K562 (cell line): ENCODE results near the gene ADIPOR2. TPM values are rescaled to one million over a fixed set of nuclear protein-coding genes. Genes with fewer than 3 reads are reported as not detected.

Experiments used
- BRD4 ChIP-seq: fragments of 200-600 bp; sonication (generic); IDR thresholded peaks from 2 replicates; pipeline ENCODE4 v1.6.1; 2017; ENCODE audit warnings: inconsistent platforms
- HDAC2 ChIP-seq: fragments of 450-650 bp; IDR thresholded peaks from 2 replicates; pipeline ENCODE4 v1.6.1; 2016; ENCODE audit warnings: mild to moderate bottlenecking
- KDM1A ChIP-seq, 2 experiments: fragments of 450-650 bp; IDR thresholded peaks; 2 replicates each; pipeline ENCODE4 v1.6.1; 2016; ENCODE audit warnings: mild to moderate bottlenecking in 2 of 2
- POLR2AphosphoS2 ChIP-seq: IDR thresholded peaks from 2 replicates; pipeline ENCODE4 v1.6.1; 2012; ENCODE audit warnings: low read length, improper control_type of control experiment
- REST ChIP-seq, 2 experiments: fragments of 450-650 bp; formaldehyde crosslinking in 1 of 2; IDR thresholded peaks; 2 replicates each; pipeline versions ENCODE4 v1.4.0 to v1.6.1; 2014 to 2020; ENCODE audit warnings: mild to moderate bottlenecking in 2 of 2, borderline replicate concordance in 1 of 2, low read depth in 1 of 2
- ZBTB40 ChIP-seq, 2 experiments: fragments of 450-650 bp in 1 of 2; sonication (generic) in 1 of 2; formaldehyde crosslinking in 1 of 2; IDR thresholded peaks; 2 replicates each; pipeline versions ENCODE4 v1.7.1 to v1.9.0; 2016 to 2022; ENCODE audit warnings: inconsistent platforms in 1 of 2, mild to moderate bottlenecking in 1 of 2, missing genetic modification reagents in 1 of 2
- ZNF436 ChIP-seq: fragments of 250-450, 450-650 bp; sonication (Bioruptor Pico); formaldehyde crosslinking; IDR thresholded peaks from 2 replicates; pipeline ENCODE4 v1.7.0; 2020; ENCODE audit warnings: mild to moderate bottlenecking
- polyA plus RNA-seq, 8 experiments: library from polyadenylated mRNA; depleted of rRNA in 4 of 8; stranded (reverse) in 5 of 8; unstranded in 3 of 8; fragments of >200 nt; fragmentation: Nextera tagmentation in 2 of 8; fragmentation: Illumina TruSeq in 1 of 8; extraction: Ambion mirVana in 2 of 8; extraction: Trizol in 1 of 8; gene quantifications; 2 replicates each; pipeline versions ENCODE4 v1.2.1 to v1.2.3, GENCODE V29; 2011 to 2014; ENCODE audit warnings: inconsistent platforms in 1 of 8, missing spikeins in 1 of 8
- total RNA-seq, 7 experiments: library from RNA; depleted of rRNA in 6 of 7; stranded (reverse); fragments of >200 nt in 6 of 7; fragmentation: Illumina TruSeq in 2 of 7; extraction: Trizol in 2 of 7; gene quantifications; 2 replicates each; pipeline versions ENCODE4 v1.2.1 to v1.2.3, GENCODE V29; 2011 to 2021; ENCODE audit warnings: low replicate concordance in 1 of 7

ADIPOR2 gene
- total and polyA plus RNA-seq, 9 of the 15 experiments (the other 6 are each of a cell fraction or from before 2014, with no cell fraction given): 10.9 to 63.5 (median 46.0) TPM

- TF ChIP-seq REST (IDR thresholded peaks at IDR 0.05; ENCODE audit: borderline replicate concordance): peak; percentile 30; the same call in 1 of the 2 replicates
- no peak for TF ChIP-seq REST (CRISPR knock-in tag; IDR thresholded peaks at IDR 0.05; ENCODE audit: low read depth)
- peak in 1 of 2 experiments; percentile 39; a peak in 1 of 4 replicates for TF ChIP-seq KDM1A (IDR thresholded peaks at IDR 0.05)
- TF ChIP-seq HDAC2: peak; percentile 81
- TF ChIP-seq ZNF436 (CRISPR knock-in tag): no peak
- no peak for TF ChIP-seq BRD4
- no peak for TF ChIP-seq POLR2AphosphoS2
- TF ChIP-seq ZBTB40 (IDR thresholded peaks at IDR 0.05): peak; percentile 40; the same call in 1 of the 2 replicates
- no peak for TF ChIP-seq ZBTB40 (CRISPR knock-in tag; IDR thresholded peaks at IDR 0.05)
Observed at GRCh38 chr12:1661553-1662335, 29.1 kb upstream of the ADIPOR2 start (continued).
